Breast epithelium (tissue), 4 donors: Measurements from ENCODE around the gene TRMT10B. TPM values are rescaled to one million over a fixed set of nuclear protein-coding genes. Genes with fewer than 3 reads are reported as not detected.
A peak's percentile ranks its signal among the peaks of the same experiment; 100 is the strongest.

Source experiments
- DNase-seq, 2 donors: peaks; one replicate each; pipeline ENCODE4 v3.0.0-alpha.2; 2019; ENCODE audit warnings: low spot score in 2 of 2
- H3K27ac ChIP-seq, 2 donors: fragments of 200-600 bp; sonication (generic) in 1 of 2; one replicate each; pipeline ENCODE4 v1.5.1; 2016 to 2019; ENCODE audit warnings: mild to moderate bottlenecking in 1 of 2
- H3K27me3 ChIP-seq, 2 donors: fragments of 200-600 bp; sonication (generic) in 1 of 2; one replicate each; pipeline versions ENCODE4 v1.5.1 to v1.6.0; 2017 to 2019; ENCODE audit warnings: control low read depth in 1 of 2, mild to moderate bottlenecking in 1 of 2
- H3K36me3 ChIP-seq: fragments of 200-600 bp; one replicate; pipeline ENCODE4 v1.5.1; 2019
- H3K4me1 ChIP-seq, 2 donors: fragments of 200-600 bp; sonication (generic); one replicate each; pipeline ENCODE4 v1.5.1; 2016 to 2019; ENCODE audit warnings: control low read depth in 1 of 2
- H3K4me3 ChIP-seq, 3 donors: fragments of 200-600 bp; sonication (generic); 1 replicate in 2 of 3; 2 replicates in 1 of 3; pipeline ENCODE4 v1.5.1; 2016 to 2019; ENCODE audit warnings: mild to moderate bottlenecking in 3 of 3, moderate library complexity in 2 of 3
- H3K9me3 ChIP-seq, 2 donors: fragments of 200-600 bp; sonication (generic) in 1 of 2; one replicate each; pipeline ENCODE4 v1.5.1; 2016 to 2019; ENCODE audit warnings: control low read depth in 1 of 2
- CTCF ChIP-seq, 3 donors: fragments of 450-650 bp; IDR thresholded peaks; one replicate each; pipeline ENCODE4 v1.5.1; 2016 to 2017; ENCODE audit warnings: antibody characterized with exemption in 3 of 3, mild to moderate bottlenecking in 3 of 3, moderate library complexity in 3 of 3
- POLR2A ChIP-seq: fragments of 450-650 bp; IDR thresholded peaks from one replicate; pipeline ENCODE4 v1.6.1; 2016; ENCODE audit warnings: antibody characterized with exemption, mild to moderate bottlenecking, moderate library complexity
- POLR2AphosphoS5 ChIP-seq, 3 donors: sonication (generic); formaldehyde crosslinking; IDR thresholded peaks; one replicate each; pipeline ENCODE4 v1.6.1; 2017; ENCODE audit warnings: antibody characterized with exemption in 3 of 3
- intact Hi-C: fragments of 100-400 bp; cut with DNase I; formaldehyde crosslinking; loops from one replicate; pipeline ENCODE4 v1.15.1; 2023; ENCODE audit warnings: low total_unique reads
- total RNA-seq, 3 donors: library from RNA; depleted of rRNA; stranded (reverse); fragments of >200 nt; gene quantifications; one replicate each; pipeline ENCODE4 v1.1.0, GENCODE V29; 2016

TRMT10B gene, protein sequence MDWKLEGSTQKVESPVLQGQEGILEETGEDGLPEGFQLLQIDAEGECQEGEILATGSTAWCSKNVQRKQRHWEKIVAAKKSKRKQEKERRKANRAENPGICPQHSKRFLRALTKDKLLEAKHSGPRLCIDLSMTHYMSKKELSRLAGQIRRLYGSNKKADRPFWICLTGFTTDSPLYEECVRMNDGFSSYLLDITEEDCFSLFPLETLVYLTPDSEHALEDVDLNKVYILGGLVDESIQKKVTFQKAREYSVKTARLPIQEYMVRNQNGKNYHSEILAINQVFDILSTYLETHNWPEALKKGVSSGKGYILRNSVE
- 10 to 100 TPM in 2 of 3 donors, 1 to 10 TPM in 1; 6.7 to 12.1 (median 11.1) TPM for total RNA-seq

DNA sequence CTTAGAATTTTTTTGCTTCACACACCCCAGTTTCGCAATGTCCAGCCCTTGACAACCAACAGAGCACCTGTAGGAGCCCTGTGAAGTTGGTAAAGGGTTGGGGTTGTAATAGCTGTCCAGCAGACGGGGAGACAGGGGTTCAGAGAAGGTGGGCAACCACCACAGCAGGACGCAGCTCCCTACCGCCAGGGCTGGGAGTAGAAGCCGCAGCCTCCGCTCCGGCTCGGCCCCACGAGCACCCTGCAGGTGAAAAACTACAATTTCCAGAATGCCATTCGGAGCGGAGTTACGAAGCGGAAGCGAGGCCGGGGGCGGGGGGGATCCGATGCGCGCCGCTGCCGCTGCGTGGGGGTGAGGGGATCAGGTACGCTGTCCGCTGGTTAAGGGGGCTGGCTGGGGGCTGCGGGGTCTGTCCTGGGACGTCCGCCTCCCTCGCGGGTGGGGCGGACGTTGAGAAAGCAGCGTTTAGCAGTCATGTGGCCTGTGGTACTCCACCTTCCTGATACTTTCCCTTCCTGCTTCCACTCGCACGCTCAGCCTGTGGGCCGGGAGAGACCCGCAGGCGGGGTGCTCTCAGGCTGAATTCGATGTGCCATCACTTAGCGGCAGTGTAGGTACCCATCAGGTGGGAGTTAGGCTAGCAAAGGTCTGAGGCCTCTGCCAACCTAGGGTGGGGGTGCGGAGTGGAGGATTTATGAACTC lies at the start of gene TRMT10B:
Gene TRMT10B (plus strand): TSS at position 317 of the 702 bp plus-strand sequence. CDS start 8,127 bp downstream, outside the sequence.
- Histone ChIP-seq H3K27ac (peak within 1 kb of the TSS; percentile 91 to 92), H3K9me3 (no peaks in the 10 kb centered on the region), H3K36me3 (no peaks in the 10 kb centered on the region), H3K27me3 (no peaks in the 10 kb centered on the region), H3K4me1 (peaks cover 0 to 7% of the 10 kb centered on the region in 2 donors), H3K4me3 (peak within 1 kb of the TSS; percentile 62 to 87 (median 78))
- peak in 1 of 2 donors; percentile 26 for DNase-seq
- TF ChIP-seq POLR2AphosphoS5 (IDR thresholded peaks at IDR 0.05) (no peak), POLR2A (no peak), CTCF (IDR thresholded peaks at IDR 0.05) (no peak)
- intact Hi-C loops: no loop called here

DNA sequence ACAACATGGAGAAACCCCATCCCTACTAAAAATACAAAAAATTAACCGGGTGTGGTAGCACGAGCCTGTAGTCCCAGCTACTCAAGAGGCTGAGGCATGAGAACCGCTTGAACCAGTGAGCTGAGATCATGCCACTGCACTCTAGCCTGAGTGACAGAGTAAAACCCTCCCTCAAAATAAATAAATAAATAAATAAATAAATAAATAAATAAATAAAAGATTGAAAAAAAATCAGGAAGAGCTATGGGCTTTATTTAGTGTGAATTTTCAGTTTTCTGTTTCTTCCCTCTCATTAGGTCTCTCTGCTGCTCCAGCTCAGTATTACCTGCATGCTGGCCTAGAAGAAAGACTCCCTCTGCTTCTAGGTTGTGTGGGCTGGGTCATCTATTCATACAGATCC lies 47.8 kb upstream of the TRMT10B start:
- intact Hi-C loops: no loop called here
- no peaks in the 10 kb centered on the region for H3K4me1 ChIP-seq
- no peaks in the 10 kb centered on the region for H3K27me3 ChIP-seq
- no peaks in the 10 kb centered on the region for H3K9me3 ChIP-seq
- no peak overlapping the region for H3K4me3 ChIP-seq
- H3K36me3 ChIP-seq: no peaks in the 10 kb centered on the region
- TF ChIP-seq CTCF (IDR thresholded peaks at IDR 0.05): no peak
- TF ChIP-seq POLR2A: no peak
- TF ChIP-seq POLR2AphosphoS5 (IDR thresholded peaks at IDR 0.05): no peak
- no peak overlapping the region for H3K27ac ChIP-seq
- no peak for DNase-seq

- H3K4me1 ChIP-seq: no peaks in the 10 kb centered on the region
- intact Hi-C loops: no loop called here
- DNase-seq: no peak
- no peaks in the 10 kb centered on the region for H3K27me3 ChIP-seq
- no peaks in the 10 kb centered on the region for H3K36me3 ChIP-seq
- no peaks in the 10 kb centered on the region for H3K9me3 ChIP-seq
- no peak overlapping the region for H3K4me3 ChIP-seq
- no peak overlapping the region for H3K27ac ChIP-seq
- no peak for TF ChIP-seq POLR2A
- TF ChIP-seq POLR2AphosphoS5 (IDR thresholded peaks at IDR 0.05): no peak
- TF ChIP-seq CTCF (IDR thresholded peaks at IDR 0.05): no peak
These were observed 47.3 kb upstream of the TRMT10B start for GRCh38 chr9:37706290-37706689.

GRCh38 chr9:37707748-37708147 lies 45.9 kb upstream of the TRMT10B start:
- Histone ChIP-seq H3K9me3 (no peaks in the 10 kb centered on the region), H3K36me3 (no peaks in the 10 kb centered on the region), H3K4me1 (no peaks in the 10 kb centered on the region), H3K27ac (no peak overlapping the region), H3K27me3 (no peaks in the 10 kb centered on the region), H3K4me3 (no peak overlapping the region)
- TF ChIP-seq POLR2A (no peak), CTCF (IDR thresholded peaks at IDR 0.05) (no peak), POLR2AphosphoS5 (IDR thresholded peaks at IDR 0.05) (no peak)
- DNase-seq: no peak
- intact Hi-C loops: no loop called here

GRCh38 chr9:37710046-37710445 lies 43.6 kb upstream of the TRMT10B start:
- Histone ChIP-seq H3K27me3 (no peaks in the 10 kb centered on the region), H3K4me1 (no peaks in the 10 kb centered on the region), H3K4me3 (no peak overlapping the region), H3K27ac (no peak overlapping the region), H3K36me3 (no peaks in the 10 kb centered on the region), H3K9me3 (no peaks in the 10 kb centered on the region)
- intact Hi-C loops: no loop called here
- TF ChIP-seq POLR2A (no peak), CTCF (IDR thresholded peaks at IDR 0.05) (no peak)
- DNase-seq: no peak
